HFFc6 (cell line): Measurements from ENCODE around the gene NPY2R. TPM values are rescaled to one million over a fixed set of nuclear protein-coding genes. Genes with fewer than 3 reads are reported as not detected.

Experiments
- DNase-seq: peaks from one replicate; pipeline ENCODE4 v3.0.0-alpha.2; 2018
- H3K27ac Mint-ChIP-seq: 2 replicates; pipeline ENCODE4 v1.8.0; 2020; ENCODE audit warnings: mild to moderate bottlenecking, mixed read lengths
- H3K27me3 Mint-ChIP-seq: 2 replicates; pipeline ENCODE4 v1.8.0; 2021; ENCODE audit warnings: mild to moderate bottlenecking, moderate library complexity, mixed read lengths; ENCODE audit not compliant: insufficient read depth
- H3K36me3 Mint-ChIP-seq: 2 replicates; pipeline ENCODE4 v1.8.0; 2021; ENCODE audit warnings: low read depth, mixed read lengths
- H3K4me1 Mint-ChIP-seq: 2 replicates; pipeline ENCODE4 v1.8.0; 2020; ENCODE audit warnings: low read depth, mixed read lengths
- H3K4me3 Mint-ChIP-seq: 2 replicates; pipeline ENCODE4 v1.8.0; 2020; ENCODE audit warnings: mild to moderate bottlenecking, moderate library complexity, mixed read lengths
- H3K9me3 Mint-ChIP-seq: 2 replicates; pipeline ENCODE4 v1.8.0; 2020; ENCODE audit warnings: mild to moderate bottlenecking, mixed read lengths
- CTCF ChIP-seq: fragments of 200-600 bp; sonication (generic); IDR thresholded peaks from 2 replicates; pipeline ENCODE4 v1.5.0; 2021; ENCODE audit warnings: antibody characterized with exemption, mild to moderate bottlenecking
- total RNA-seq, 6 experiments: library from RNA; stranded (reverse); fragmentation: NEBNext Ultra II Directional; extraction: Animal tissue kit (Norgen Biotek cat#: 25700); gene quantifications; 2 replicates in 1 of 6; 3 replicates in 5 of 6; pipeline ENCODE4 v1.2.3, GENCODE V29; 2021

The NPY2R gene
- total RNA-seq, 6 experiments from 2014 or later = not detected

GRCh38 chr4:155207534-155208257 is 740 bp upstream of the NPY2R start:
- DNase-seq = no peak
- Mint-ChIP-seq H3K36me3 (no peaks in the 10 kb centered on the region; the same call in 1 of the 2 replicates), H3K27me3 (no peaks in the 10 kb centered on the region; the same call in 1 of the 2 replicates), H3K4me1 (no peaks in the 10 kb centered on the region), H3K27ac (no peak overlapping the region), H3K4me3 (no peak overlapping the region), H3K9me3 (peaks cover 18% of the 10 kb centered on the region)
- no peak for TF ChIP-seq CTCF

GRCh38 chr4:155220025-155220424 is 11.6 kb downstream of the NPY2R start:
- Mint-ChIP-seq H3K36me3 (no peaks in the 10 kb centered on the region), H3K9me3 (peaks cover 35% of the 10 kb centered on the region), H3K4me1 (no peaks in the 10 kb centered on the region), H3K27ac (no peak overlapping the region), H3K27me3 (0 out of 2 replicates have a peak, but pooled peaks cover 2% of the 10 kb centered on the region), H3K4me3 (no peak overlapping the region)
- TF ChIP-seq CTCF = no peak
- no peak for DNase-seq

- peaks cover 4% of the 10 kb centered on the region for H3K9me3 Mint-ChIP-seq
- H3K4me3 Mint-ChIP-seq = no peak overlapping the region
- no peak for TF ChIP-seq CTCF
- no peak overlapping the region for H3K27ac Mint-ChIP-seq
- no peak for DNase-seq
- no peaks in the 10 kb centered on the region for H3K36me3 Mint-ChIP-seq
- H3K4me1 Mint-ChIP-seq = no peaks in the 10 kb centered on the region
- H3K27me3 Mint-ChIP-seq = no peaks in the 10 kb centered on the region
These were observed 18.7 kb downstream of the NPY2R start for GRCh38 chr4:155227131-155227530.

- H3K9me3 Mint-ChIP-seq = peaks cover 11% of the 10 kb centered on the region
- H3K36me3 Mint-ChIP-seq = no peaks in the 10 kb centered on the region
- H3K27me3 Mint-ChIP-seq = no peaks in the 10 kb centered on the region
- no peaks in the 10 kb centered on the region for H3K4me1 Mint-ChIP-seq
- TF ChIP-seq CTCF = no peak
- H3K27ac Mint-ChIP-seq = no peak overlapping the region
- DNase-seq = no peak
- H3K4me3 Mint-ChIP-seq = no peak overlapping the region
These were observed 20.3 kb downstream of the NPY2R start for GRCh38 chr4:155228713-155229112.

GRCh38 chr4:155232432-155232831 is 24.0 kb downstream of the NPY2R start:
- H3K4me3 Mint-ChIP-seq = no peak overlapping the region
- H3K27ac Mint-ChIP-seq = no peak overlapping the region
- H3K9me3 Mint-ChIP-seq = peaks cover 35% of the 10 kb centered on the region
- no peak for DNase-seq
- no peaks in the 10 kb centered on the region for H3K4me1 Mint-ChIP-seq
- H3K27me3 Mint-ChIP-seq = no peaks in the 10 kb centered on the region
- H3K36me3 Mint-ChIP-seq = no peaks in the 10 kb centered on the region
- TF ChIP-seq CTCF = no peak
